ENCODE measurements around the gene AGBL4. TPM values are rescaled to one million over a fixed set of nuclear protein-coding genes. Genes with fewer than 3 reads are reported as not detected.

AGBL4 gene
- total RNA-seq, 1 experiment from 2014 or later: not detected

GRCh38 chr1:48906164-48906563 lies 1117.6 kb downstream of the AGBL4 start:
- no peaks in the 10 kb centered on the region; the same call in 1 of the 2 replicates for H4K20me1 ChIP-seq (ENCODE audit: insufficient read depth)
- CTCF ChIA-PET: no interaction called here

More at GRCh38 chr1:48906164-48906563, 1117.6 kb downstream of the AGBL4 start:
- BruUV-seq (replicated peaks): no TSS peak
- TF ChIP-seq CEBPB (IDR thresholded peaks at IDR 0.05; ENCODE audit: low read depth): no peak
- no peak for TF ChIP-seq SRF (IDR thresholded peaks at IDR 0.05; ENCODE audit: low read depth)
- no peak for TF ChIP-seq YY1 (IDR thresholded peaks at IDR 0.05; ENCODE audit: extremely low read depth, insufficient replicate concordance, low read depth, low read length)
- no peak for TF ChIP-seq ELF1 (IDR thresholded peaks at IDR 0.05; ENCODE audit: borderline replicate concordance, low read depth)
- no peak for TF ChIP-seq REST (IDR thresholded peaks at IDR 0.05; ENCODE audit: low read depth)
- no peak for TF ChIP-seq MAX (IDR thresholded peaks at IDR 0.05)
- no peak for TF ChIP-seq TCF7L2 (IDR thresholded peaks at IDR 0.05; ENCODE audit: borderline replicate concordance, extremely low read depth, insufficient read depth, insufficient read length)
- Histone ChIP-seq H3K9me3 (ENCODE audit: control insufficient read depth in 1 of 2, insufficient read depth in 1 of 2, low read depth in 1 of 2, low read length in 2 of 2) (no peaks in the 10 kb centered on the region), H3K9me2 (ENCODE audit: insufficient read depth) (no peaks in the 10 kb centered on the region), H2AFZ (ENCODE audit: low read depth, low read length, poor library complexity, severe bottlenecking) (no peak overlapping the region), H3K9ac (ENCODE audit: low read length) (no peak overlapping the region), H3K36me3 (ENCODE audit: control insufficient read depth in 1 of 2, insufficient read depth in 2 of 2, low read length in 2 of 2) (no peaks in the 10 kb centered on the region), H3K27me3 (ENCODE audit: insufficient read depth, low read length) (0 out of 2 replicates have a peak, but pooled peaks cover 3% of the 10 kb centered on the region), H3K4me2 (ENCODE audit: low read length) (no peak overlapping the region), H3K27ac (ENCODE audit: low read depth, low read length) (no peak overlapping the region), H3K4me1 (ENCODE audit: control insufficient read depth in 1 of 2, insufficient read depth in 2 of 2, low read length in 2 of 2) (no peaks in the 10 kb centered on the region), H3K79me2 (ENCODE audit: insufficient read depth, low read length) (no peaks in the 10 kb centered on the region), H3K4me3 (replicated peaks in 1 of 2; ENCODE audit: low read depth in 1 of 2, low read length in 2 of 2) (no peak overlapping the region)
- intact Hi-C loops (cut with micrococcal nuclease): no loop called here
- RAD21 ChIA-PET (ENCODE audit: low non-redundant PET in 1 of 2, low total read pairs in 2 of 2, uncharacterized antibody in 2 of 2, unreplicated experiment in 2 of 2): no interaction called here
- POLR2A ChIA-PET: no interaction called here
- ATAC-seq: no peak
- no peak for DNase-seq (ENCODE audit: low read depth, low spot score)

Measured in HCT116 (cell line).